ENCODE data around the gene VPS4B.

The VPS4B gene

DNA sequence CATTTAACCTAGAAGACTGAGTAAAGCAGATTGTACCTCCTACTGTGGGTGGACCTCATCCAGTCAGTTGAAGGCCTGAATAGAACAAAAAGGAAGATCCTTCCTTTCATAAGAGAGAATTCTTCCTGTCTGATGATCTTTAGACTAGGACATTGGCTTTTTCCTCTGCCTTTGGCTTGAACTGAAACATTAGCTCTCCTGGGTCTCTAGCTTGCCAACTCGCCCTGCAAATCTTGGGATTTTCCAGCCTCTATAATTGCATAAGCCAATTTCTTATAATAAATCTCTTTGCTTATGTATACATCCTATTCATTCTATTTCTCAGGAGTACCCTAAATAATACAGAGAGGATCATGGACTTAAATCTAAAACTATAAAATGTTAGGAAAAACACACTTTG, 49.1 kb downstream of the VPS4B start:
- Histone ChIP-seq H4K20me1 (ENCODE audit: insufficient read depth, low read length) (no peaks in the 10 kb centered on the region), H3K27me3 (replicated peaks; ENCODE audit: insufficient read depth, low read length) (no peaks in the 10 kb centered on the region)

DNA sequence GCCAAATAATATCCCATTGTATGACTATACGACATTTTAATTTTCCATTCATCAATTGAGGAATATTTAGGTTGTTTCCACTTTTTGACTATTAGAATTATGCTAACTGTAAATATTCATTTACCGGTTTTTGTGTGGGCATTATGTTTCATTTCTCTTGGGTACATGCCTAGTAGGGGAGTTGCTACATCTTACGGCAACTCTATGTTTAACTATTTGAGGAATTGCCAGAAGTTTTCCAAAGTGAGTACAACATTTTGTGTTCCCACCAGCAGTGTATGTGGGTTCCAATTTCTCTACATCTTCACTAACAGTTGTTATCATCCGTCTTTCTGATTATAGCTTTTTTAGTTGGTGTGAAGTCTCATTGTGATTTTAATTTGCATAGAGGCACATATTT, 53.7 kb downstream of the VPS4B start:
- TF ChIP-seq EZH2 (optimal IDR thresholded peaks at IDR 0.05; ENCODE audit: low read depth, low read length), result no peak
- no peaks in the 10 kb centered on the region for H3K9me3 ChIP-seq (replicated peaks; ENCODE audit: insufficient read depth, low read length)
- H3K79me2 ChIP-seq (ENCODE audit: low read length), result peaks cover 28% of the 10 kb centered on the region
- H3F3A ChIP-seq (ENCODE audit: insufficient read depth, low read length), result peaks cover 12% of the 10 kb centered on the region
- no peak for DNase-seq
- no peaks in the 10 kb centered on the region for H3K36me3 ChIP-seq (replicated peaks; ENCODE audit: insufficient read depth, low read length)
- no peak overlapping the region for H3K27ac ChIP-seq (ENCODE audit: low read length)
- no peaks in the 10 kb centered on the region for H3K27me3 ChIP-seq (replicated peaks; ENCODE audit: insufficient read depth, low read length)
- H4K20me1 ChIP-seq (ENCODE audit: insufficient read depth, low read length), result no peaks in the 10 kb centered on the region
- no peak overlapping the region for H3K9ac ChIP-seq (ENCODE audit: low read length)
- no peak overlapping the region for H3K4me3 ChIP-seq (ENCODE audit: low read length)
- no peak overlapping the region for H2AFZ ChIP-seq (ENCODE audit: low read length)
- H3K9me2 ChIP-seq (replicated peaks; ENCODE audit: insufficient read depth, low read length), result no peaks in the 10 kb centered on the region
- H3K4me1 ChIP-seq (ENCODE audit: low read length), result no peaks in the 10 kb centered on the region
- no peak overlapping the region for H3K4me2 ChIP-seq (ENCODE audit: low read depth, low read length)

More for the DNA sequence above, 49.1 kb downstream of the VPS4B start:
- no peak overlapping the region for H3K27ac ChIP-seq (ENCODE audit: low read length)
- H2AFZ ChIP-seq (ENCODE audit: low read length), result no peak overlapping the region
- H3K9me3 ChIP-seq (replicated peaks; ENCODE audit: insufficient read depth, low read length), result no peaks in the 10 kb centered on the region
- no peaks in the 10 kb centered on the region for H3F3A ChIP-seq (ENCODE audit: insufficient read depth, low read length)
- no peak overlapping the region for H3K9ac ChIP-seq (ENCODE audit: low read length)
- H3K36me3 ChIP-seq (replicated peaks; ENCODE audit: insufficient read depth, low read length), result no peaks in the 10 kb centered on the region
- no peaks in the 10 kb centered on the region for H3K4me1 ChIP-seq (ENCODE audit: low read length)
- TF ChIP-seq CTCF (IDR thresholded peaks at IDR 0.05; ENCODE audit: low read length) (no peak), EZH2phosphoT487 (IDR thresholded peaks at IDR 0.05; ENCODE audit: low read length) (no peak), EZH2 (optimal IDR thresholded peaks at IDR 0.05; ENCODE audit: low read depth, low read length) (no peak)
- H3K9me2 ChIP-seq (replicated peaks; ENCODE audit: insufficient read depth, low read length), result no peaks in the 10 kb centered on the region
- H3K79me2 ChIP-seq (ENCODE audit: low read length), result no peaks in the 10 kb centered on the region
- H3K4me3 ChIP-seq (ENCODE audit: low read length), result no peak overlapping the region
- DNase-seq, result no peak
- no peak overlapping the region for H3K4me2 ChIP-seq (ENCODE audit: low read depth, low read length)

DNA sequence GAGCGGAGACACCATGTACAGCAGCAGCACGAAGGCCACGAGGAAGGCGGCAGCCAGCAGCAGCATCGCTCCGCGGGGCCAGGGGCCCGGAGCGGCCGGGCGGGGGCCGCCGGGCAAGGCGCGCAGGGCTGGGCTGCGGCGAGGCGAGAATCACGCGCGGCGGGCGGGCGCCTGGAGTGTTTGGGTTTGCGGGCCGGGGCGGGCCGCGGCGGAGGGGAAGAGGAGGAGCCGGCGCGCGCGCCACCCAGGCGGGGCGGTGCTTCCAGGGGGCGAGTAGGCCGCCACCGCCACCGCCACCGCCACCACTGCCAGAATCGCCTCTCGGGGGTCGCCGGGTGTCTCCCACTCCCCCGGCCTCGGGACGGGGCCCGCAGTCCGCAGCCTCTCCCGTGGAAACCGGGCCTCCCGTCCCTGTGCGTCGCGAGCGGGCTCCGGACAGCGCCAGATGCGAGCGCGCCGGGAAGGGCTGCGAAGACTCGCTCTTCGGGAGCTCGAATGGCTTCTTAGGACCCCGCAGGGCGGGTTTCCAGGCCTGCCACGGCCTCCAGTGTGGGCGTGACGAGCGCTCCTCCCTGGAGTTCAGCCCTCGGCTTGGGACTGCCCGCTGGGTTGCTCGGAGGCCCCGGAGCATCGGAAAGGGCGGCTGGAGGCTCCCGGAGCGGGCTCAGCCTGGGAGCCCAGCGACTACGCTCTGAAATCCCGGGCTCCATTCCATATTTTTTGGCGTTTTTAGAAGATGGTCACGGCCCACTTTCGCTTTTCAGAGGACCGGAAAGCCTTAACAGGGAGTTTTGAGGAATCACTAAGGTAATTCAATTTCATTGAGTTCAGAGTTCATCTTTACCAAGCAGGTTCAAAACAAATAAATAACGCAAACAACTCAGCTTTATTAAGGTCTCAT, 55.0 kb downstream of the VPS4B start, which contains the start of gene KDSR:
KDSR (minus strand) TSS at position 154 of the 901 bp plus-strand sequence; CDS start at position 66, 88 bp downstream.
- no peaks in the 10 kb centered on the region for H3K36me3 ChIP-seq (replicated peaks; ENCODE audit: insufficient read depth, low read length)
- no peaks in the 10 kb centered on the region for H3K4me1 ChIP-seq (ENCODE audit: low read length)
- peak within 1 kb of the TSS; percentile 82 for H3K4me3 ChIP-seq (ENCODE audit: low read length)
- DNase-seq, result peak; percentile 80
- no peaks in the 10 kb centered on the region for H3K9me2 ChIP-seq (replicated peaks; ENCODE audit: insufficient read depth, low read length)
- H3K27ac ChIP-seq (ENCODE audit: low read length), result peak within 1 kb of the TSS; percentile 69; the same call in 1 of the 2 replicates
- no peak for TF ChIP-seq EZH2 (optimal IDR thresholded peaks at IDR 0.05; ENCODE audit: low read depth, low read length)
- TF ChIP-seq EZH2phosphoT487 (IDR thresholded peaks at IDR 0.05; ENCODE audit: low read length), result no peak
- TF ChIP-seq CTCF (IDR thresholded peaks at IDR 0.05; ENCODE audit: low read length), result no peak
- no peaks in the 10 kb centered on the region for H3K27me3 ChIP-seq (replicated peaks; ENCODE audit: insufficient read depth, low read length)
- no peaks in the 10 kb centered on the region for H3K9me3 ChIP-seq (replicated peaks; ENCODE audit: insufficient read depth, low read length)
- H4K20me1 ChIP-seq (ENCODE audit: insufficient read depth, low read length), result no peaks in the 10 kb centered on the region
- H2AFZ ChIP-seq (ENCODE audit: low read length), result peak within 1 kb of the TSS; percentile 94
- H3K79me2 ChIP-seq (ENCODE audit: low read length), result peaks cover 28% of the 10 kb centered on the region
- H3K4me2 ChIP-seq (ENCODE audit: low read depth, low read length), result peak within 1 kb of the TSS; percentile 93
- peak within 1 kb of the TSS; percentile 76 for H3K9ac ChIP-seq (ENCODE audit: low read length)
- peaks cover 12% of the 10 kb centered on the region for H3F3A ChIP-seq (ENCODE audit: insufficient read depth, low read length)

Measured in MM.1S (cell line).